ENCODE results near the gene TFB1M.
"Not testable (repeated sequence)": the region's sequence is repeated elsewhere in the genome, so short reads cannot be mapped to it uniquely, and the experiment has no call there.

TFB1M gene

DNA sequence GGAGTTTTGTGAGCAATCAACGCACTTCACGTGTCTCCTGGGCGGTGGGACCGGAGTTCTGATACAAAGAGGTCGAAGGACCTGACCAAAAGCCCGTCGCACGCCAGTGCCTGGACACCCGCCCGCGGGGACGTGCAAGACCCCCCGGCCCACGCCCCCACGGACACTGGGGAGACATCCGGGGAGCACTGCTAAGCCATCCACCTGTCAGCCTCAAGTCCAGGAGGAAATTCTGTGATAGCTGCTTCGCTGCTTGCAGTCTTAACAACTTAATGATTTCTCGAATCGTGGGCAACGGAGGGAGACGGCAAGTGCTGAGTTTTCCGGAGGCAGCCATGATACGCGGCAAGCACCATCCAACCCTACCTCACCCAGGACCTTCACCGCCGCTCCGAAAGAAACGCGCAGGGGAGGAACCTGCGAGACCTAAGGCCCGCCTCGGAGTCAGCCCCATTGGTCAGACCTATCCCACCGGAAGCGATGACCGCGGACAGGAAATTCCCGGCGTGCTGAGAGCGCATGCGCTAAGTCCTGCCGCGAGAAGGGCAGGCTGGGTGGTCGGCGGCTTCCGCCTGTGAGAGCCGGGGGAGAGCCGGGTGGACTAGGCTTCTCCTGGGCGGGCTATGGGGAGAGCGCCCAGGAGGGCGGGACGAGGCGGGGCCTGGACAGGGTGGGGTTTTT, at the start of gene TFB1M:
Gene TFB1M, minus strand, starts transcription at position 393 of the 681 bp plus-strand sequence. Its CDS starts 56 bp downstream, at position 337.
- DNase-seq (ENCODE audit: low read depth): peak; percentile 88

DNA sequence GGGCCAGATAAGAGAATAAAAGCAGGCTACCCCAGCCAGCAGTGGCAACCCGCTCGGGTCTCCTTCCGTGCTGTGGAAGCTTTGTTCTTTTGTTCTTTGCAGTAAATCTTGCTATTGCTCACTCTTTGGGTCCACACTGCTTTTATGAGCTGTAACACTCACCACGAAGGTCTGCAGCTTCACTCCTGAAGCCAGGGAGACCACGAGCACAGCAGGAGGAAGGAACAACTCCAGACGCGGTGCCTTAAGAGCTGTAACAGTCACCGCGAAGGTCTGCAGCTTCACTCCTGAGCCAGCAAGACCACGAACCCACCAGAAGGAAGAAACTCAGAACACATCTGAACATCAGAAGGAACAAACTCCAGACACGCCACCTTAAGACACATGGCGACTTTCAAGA, 49.7 kb upstream of the TFB1M start:
- DNase-seq (ENCODE audit: low read depth): not testable (repeated sequence)

DNA sequence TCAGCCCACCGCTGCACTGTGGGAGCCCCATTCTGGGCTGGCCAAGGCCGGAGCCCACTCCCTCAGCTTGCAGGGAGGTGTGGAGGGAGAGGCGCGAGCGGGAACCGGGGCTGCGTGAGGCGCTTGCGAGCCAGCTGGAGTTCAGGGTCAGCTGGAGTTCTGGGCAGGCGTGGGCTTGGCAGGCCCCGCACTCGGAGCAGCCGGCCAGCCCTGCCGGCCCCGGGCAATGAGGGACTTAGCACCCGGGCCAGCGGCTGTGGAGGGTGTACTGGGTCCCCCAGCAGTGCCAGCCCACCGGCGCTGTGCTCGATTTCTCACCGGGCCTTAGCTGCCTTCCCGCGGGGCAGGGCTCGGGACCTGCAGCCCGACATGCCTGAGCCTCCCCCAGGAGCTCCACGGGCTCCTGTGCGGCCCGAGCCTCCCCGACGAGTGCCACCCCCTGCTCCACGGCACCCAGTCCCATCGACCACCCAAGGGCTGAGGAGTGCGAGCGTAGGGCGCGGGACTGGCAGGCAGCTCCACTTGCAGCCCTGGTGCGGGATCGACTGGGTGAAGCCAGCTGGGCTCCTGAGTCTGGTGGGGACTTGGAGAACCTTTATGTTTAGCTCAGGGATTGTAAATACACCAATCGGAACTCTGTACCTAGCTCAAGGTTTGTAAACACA, 48.8 kb upstream of the TFB1M start:
- DNase-seq (ENCODE audit: low read depth): not testable (repeated sequence)

DNA sequence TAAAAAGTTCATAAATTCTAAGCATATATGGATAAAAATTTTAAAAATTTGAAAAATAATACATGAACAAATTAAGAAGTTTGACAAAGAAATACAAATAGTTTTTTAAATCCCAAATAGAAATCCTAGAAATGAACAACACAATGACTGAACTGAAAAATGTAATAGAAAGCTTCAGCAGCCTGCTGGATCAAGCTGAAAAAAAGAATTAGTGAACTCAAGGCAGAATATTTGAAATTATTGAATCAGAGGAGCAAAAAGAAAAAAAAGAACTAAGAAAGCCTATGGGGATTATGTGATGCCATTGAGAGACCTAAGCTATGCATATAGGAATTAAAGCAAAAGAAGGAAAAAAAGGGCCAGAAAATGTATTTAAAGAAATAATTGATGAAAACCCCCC, 39.9 kb upstream of the TFB1M start:
- DNase-seq (ENCODE audit: low read depth): no peak

DNA sequence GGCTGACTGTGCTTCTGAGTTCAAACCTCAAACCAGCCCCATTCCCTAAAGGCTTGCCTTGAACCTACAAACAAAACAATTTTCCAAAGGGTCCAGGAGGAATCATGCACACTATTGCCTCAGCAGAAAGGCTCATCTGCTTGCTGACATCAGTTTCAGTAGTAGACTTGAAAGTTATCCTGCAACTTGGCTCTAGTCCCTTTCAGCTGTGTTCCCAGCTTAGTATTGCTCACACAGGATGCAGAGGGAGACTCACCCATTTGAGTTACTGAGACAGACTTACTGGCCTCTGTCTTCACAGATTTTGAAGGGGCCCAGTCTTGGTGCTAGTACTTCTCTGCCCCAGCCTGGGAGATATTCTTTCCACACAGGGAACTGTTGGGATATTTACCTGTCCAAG, 38.5 kb upstream of the TFB1M start:
- DNase-seq (ENCODE audit: low read depth): peak; percentile 53

DNA sequence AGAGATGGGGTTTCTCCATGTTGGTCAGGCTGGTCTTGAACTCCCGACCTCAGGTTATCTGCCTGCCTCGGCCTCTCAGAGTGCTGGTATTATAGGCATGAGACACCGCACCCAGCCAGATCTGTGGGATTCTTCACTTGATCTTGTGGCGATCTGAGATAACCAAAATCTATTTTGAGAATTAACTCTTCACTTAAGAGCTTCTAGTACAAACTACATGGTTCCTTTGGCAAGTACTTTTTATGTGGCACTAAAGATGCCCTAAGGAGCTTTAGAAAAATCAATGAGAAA, 37.8 kb upstream of the TFB1M start:
- DNase-seq (ENCODE audit: low read depth): no peak

DNA sequence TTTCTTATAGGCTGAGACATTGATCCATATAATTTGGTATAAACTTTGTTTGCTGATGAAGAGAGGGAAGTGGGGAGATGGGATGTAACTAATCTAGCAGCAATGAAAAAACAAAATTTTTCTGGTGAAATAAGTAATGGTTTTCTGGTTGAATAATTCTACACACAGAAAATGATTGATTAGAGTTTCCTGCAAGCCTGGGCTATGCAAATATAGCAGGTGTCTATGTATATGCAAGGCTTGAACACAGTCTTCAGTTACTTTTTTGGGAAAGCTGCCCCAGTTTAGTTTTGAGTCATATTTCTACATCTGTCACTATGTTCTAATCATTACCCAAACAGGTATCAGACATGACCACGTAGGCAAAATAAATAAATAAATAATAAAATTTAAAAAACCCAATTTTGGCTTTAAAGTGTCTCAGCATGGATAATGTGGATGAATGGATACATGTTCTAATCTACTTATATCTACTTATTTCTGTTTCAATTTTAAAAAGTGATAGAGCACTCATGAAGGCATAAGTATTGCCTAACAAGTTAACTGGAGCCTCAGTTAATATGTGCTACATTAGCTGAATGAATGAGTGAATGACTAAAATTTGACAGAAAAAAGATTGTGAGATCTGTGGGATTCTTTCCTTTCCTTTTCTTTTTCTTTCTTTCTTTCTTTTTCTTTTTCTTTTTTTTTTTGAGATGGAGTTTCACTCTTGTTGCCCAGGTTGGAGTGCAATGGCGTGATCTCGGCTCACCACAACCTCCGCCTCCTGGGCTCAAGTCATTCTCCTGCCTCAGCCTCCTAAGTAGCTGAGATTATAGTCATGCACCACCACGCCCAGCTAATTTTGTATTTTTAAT, 37.2 kb upstream of the TFB1M start:
- DNase-seq (ENCODE audit: low read depth): no peak

DNA sequence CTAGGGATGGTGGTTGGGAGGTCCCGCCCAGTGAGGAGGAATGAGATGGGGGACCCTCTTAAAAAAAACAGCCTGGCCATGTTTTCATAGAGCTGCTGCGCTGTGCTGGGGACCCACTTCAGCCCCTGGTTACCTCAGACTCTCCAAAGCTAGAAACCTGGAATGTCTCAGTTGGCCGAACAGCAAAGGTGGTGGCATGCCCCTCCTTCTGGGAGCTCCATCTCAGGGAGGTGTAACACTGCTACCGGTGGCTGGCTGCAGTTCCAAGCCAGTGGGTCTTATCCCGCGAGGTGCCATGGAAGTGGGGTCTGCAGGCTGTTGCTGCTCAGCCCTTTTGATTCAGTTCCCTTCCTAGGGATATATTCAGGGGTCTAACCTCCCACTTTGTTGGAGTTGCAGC, 35.7 kb upstream of the TFB1M start:
- DNase-seq (ENCODE audit: low read depth): no peak

DNA sequence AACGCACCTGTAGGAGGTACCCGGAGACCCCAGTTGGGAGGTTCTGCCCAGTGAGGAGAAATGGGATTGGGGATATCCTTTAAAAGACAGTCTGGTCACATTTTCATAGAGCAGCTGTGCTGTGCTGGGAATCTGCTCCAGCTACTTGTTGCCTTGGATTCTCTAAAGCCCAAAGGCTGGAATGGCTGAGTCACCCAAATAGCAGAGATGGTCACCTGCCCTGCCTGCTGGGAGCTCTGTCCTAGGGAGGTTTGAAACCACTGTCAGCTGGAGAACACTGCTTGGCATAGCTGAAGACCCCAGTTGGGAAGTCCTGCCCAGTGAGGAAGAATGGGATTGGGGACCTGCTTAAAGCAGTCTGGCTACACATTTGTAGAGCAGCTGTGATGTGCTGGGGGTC, 34.8 kb upstream of the TFB1M start:
- DNase-seq (ENCODE audit: low read depth): peak; percentile 17

DNA sequence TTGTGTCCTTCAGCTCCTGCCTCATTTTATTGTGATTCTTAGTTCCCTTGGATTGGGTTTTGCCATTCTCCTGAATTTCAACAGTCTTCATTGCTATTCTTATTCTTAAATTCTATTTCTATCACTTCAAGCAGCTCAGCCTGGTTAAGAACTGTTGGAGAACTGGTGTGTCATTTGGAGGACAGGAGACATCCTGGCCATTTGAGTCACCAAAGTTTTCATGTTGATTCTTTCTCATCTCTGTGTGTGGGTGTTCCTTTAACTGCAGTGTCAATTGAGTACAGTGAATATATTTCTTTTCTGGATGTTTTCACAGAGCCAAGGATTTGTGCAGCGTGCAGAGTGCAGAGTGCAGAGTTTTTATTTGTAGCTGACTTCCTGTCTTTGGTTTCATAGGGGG, 33.5 kb upstream of the TFB1M start:
- DNase-seq (ENCODE audit: low read depth): no peak

DNA sequence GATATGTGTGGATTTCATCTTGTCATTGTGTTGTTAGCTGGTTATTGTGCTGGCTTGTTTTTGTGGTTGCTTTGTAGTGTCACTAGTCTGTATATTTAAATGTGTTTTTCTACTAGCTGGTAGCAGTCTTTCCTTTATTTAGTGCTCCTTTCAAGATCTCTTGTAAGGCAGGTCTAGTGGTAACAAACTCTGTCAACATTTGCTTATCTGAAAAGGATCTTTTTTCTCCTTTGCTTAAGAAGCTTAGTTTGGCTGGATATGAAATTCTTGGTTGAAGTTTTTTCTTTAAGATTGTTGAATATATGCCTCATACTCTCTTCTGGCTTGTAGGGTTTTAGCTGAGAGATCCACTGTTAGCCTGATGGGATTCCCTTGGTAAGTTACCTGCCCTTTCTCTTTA, 32.7 kb upstream of the TFB1M start:
- no peak for DNase-seq (ENCODE audit: low read depth)

DNA sequence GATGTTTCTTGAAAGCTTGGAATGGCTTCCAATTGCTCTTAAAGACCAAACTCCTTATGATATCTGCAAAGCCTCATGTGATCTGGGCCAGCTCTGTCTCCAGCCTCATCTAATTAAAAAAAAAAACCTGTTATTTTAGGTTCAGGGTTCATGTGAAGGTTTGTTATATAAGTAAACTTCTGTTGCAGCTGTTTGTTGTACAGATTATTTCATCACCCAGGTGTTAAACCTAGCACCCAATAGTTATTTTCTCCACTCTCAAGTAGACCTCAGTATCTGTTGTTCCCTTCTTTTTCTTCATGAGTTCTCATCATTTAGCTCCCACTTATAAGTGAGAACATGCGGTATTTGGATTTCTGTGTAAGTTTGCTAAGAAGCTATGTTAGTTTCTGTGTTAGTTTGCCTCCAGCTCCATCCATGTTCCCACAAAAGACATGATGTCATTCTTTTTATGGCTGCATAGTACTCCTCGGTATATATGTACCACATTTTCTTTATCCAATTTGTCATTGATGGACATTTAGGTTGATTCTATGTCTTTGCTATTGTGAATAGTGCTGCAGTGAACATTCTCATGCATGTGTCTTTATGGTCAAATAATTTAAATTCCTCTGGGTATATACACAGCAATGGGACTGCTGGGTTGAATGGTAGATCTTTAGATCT, 30.2 kb upstream of the TFB1M start:
- DNase-seq (ENCODE audit: low read depth): no peak

DNA sequence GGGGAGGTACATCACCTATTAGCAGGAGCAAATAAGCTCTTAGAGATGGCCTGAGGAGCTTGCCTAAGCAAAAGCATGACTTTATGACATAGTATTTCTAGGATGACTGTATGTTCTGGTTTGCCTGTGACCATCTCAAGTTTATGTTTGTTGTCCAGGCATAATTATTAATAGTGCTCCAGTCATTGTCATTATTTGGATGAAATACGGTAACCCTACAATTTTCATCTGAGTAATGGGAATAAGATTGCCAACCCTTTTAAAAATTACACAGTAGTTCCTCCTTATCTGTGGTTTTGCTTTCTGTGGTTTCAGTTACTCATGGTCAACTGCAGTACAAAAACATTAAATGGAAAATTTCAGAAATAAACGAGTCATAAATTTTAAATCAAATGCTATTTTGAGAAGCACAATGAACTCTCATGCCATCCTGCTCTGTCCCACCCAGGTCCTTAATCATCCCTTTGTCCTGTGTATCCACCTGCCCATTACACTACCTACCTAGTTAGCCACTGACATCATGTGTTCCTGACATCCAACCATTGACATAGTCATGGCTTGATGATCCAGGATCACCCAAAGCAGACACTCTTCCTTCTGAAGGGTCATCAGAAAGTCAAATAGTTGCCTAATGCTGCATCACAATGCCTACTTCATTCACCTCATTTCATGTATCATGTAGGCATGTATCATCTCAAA, 27.0 kb upstream of the TFB1M start:
- DNase-seq (ENCODE audit: low read depth): peak; percentile 47

DNA sequence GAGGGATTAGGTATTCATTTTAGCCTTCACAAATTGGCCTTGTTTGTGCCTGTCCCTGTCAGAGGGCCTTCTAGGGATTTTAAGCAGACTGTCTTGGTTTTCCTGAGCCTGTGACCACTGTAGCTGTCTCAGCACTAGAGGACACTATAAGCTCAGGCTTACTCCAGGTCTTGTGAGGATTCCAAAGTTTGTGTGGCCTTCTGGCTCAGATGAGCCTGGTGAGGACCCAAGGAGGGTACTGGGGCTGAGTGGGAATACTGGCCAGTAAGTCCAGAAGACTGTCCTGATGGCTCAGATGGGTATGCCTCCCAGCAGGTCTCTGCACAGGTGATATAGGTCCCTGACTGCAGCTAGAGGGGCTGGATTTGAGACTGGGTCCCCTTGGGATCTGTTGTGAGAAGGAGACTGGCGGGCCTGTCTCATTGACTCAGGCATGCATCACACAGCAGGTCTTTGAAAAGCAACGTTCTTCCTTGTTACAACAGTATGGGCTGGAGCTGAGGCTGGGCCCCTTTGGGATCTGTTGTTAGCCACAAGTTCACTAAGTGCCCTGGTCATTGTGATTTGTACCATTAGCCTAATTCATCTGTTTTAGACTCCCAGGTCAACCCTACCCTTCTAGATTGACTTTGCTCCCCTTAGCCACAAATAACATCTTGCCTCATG, 26.3 kb upstream of the TFB1M start:
- peak; percentile 35 for DNase-seq (ENCODE audit: low read depth)

DNA sequence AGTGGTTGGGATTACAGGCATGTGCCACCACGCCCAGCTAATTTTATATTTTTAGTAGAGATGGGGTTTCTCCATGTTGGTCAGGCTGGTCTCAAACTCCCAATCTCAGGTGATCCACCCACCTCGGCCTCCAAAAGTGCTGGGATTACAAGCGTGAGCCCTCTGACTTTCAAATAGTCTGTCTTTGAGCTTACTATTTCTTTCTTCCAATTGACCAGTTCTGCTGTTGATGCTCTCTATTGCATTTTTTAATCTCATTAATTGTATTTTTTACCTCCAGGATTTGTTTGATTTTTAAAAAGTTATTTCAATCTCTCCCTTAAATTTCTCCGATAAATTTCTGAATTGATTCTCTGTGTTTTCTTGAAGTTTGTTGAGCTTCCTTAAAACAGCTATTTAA, 25.6 kb upstream of the TFB1M start:
- not testable (repeated sequence) for DNase-seq (ENCODE audit: low read depth)

DNA sequence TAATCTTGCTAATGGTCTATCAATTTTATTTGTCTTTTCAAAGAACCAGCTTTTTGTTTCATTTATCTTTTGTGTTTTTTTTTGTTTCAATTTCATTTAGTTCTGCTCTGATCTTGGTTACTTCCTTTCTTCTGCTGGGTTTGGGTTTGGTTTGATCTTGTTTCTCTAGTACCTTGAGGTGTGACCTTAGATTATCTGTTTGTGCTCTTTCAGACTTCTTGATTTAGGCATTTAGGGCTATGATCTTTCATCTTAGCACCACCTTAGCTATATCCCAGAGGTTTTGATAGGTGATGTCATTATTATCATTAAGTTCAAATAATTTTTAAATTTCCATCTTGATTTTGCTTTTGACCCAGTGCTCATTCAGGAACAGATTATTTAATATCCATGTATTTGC, 24.0 kb upstream of the TFB1M start:
- DNase-seq (ENCODE audit: low read depth): not testable (repeated sequence)

DNA sequence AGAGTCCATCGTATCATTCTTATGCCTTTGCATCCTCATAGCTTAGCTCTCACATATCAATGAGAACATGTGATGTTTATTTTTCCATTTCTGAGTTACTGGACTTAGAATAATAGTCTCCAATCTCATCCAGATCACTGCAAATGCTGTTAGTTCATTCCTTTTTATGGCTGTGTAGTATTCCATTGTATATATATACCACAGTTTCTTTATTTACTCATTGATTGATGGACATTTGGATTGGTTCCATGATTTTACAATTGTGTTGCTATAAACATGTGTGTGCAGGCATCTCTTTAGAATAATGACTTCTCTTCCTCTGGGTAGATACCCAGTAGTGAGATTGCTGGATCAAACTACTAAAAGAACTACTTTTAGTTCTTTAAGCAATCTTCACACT, 21.0 kb upstream of the TFB1M start:
- DNase-seq (ENCODE audit: low read depth): no peak

DNA sequence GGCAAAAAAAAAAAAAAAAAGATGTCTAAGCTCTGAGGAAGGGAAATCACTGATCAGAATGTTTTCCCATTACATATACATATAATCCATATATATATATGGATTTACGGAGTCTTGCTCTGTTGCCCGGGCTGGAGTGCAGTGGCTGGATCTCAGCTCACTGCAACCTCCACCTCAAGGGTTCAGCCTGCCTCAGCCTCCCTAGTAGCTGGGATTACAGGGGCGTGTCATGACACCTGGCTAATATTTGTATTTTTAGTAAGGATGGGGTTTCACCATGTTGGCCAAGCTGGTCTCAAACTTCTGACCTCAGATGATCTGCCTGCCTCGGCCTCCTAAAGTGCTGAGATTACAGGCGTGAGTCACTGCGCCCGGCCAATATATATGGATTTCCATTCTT, 19.8 kb upstream of the TFB1M start:
- DNase-seq (ENCODE audit: low read depth): not testable (repeated sequence)

DNA sequence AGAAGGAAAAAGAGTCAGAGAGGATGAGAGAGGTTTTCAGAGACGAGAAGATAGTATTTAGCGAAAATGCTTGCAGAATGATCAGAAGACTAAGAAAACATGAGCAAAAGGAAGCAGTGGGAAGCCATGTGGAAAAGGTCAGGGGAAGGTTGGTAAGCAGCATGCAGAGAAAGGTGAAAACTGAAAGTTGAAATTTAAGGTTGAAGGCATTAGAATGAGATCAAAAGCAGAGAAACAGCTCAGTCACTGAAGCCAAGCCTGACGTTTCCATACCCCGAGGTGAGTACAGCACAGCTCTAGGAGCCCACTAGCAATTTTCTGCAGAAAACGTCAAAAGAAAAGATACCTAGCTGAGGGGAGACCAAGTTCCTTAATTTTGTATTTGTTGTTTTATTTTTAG, 19.1 kb upstream of the TFB1M start:
- DNase-seq (ENCODE audit: low read depth): no peak

DNA sequence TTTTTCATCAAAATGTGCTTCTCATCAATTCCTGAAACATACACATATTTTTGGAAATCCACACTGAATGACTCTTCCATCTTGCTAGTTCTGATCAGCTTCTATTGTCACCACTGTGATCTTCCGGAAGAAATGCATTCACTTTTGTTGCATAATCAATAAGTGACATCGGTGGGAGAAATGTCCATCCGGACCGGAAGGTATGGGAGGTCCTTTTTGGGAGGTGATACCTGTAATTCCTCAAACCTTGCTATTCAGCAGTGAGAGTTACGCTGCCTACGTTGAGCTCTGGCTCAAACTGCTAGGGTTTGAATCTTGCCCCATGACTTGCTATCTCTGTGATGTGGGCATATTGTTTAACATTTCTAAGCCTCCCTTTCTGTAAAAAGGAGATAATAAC, 16.6 kb upstream of the TFB1M start:
- no peak for DNase-seq (ENCODE audit: low read depth)

DNA sequence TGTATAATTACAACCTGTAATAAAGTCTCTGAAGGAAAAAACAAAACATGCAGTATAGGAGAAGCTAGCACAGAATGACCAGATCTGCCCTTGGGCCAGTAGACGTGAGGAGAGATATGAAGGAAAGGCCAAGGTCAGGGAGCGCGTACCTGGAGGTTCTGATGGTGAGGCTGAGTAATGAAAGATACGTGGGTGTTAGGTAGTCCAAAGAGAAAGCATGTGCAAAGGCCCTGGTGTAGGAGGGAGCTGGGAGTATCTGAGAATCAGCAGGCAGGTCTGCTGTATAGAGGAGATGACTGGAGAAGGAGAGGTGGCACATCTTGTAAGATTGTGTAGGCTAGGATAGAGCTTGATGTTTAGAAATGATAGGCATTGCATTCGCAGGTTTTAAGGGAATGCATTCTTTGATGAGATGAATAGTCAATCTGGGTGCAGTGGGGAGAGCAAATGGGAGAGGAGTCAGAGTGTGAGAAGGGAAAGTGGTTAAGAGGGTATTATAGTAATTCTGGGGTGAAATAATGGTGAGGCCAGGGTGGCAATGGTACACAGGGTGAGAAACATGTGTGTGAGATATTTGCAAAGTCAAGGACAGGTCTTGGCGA, 15.9 kb upstream of the TFB1M start:
- DNase-seq (ENCODE audit: low read depth): no peak

All from GM04503 (cell line).